ENCODE data around the gene NAT16. TPM values are rescaled to one million over a fixed set of nuclear protein-coding genes. Genes with fewer than 3 reads are reported as not detected.
A peak's percentile ranks its signal among the peaks of the same experiment; 100 is the strongest.
"Not testable (repeated sequence)": the region's sequence is repeated elsewhere in the genome, so short reads cannot be mapped to it uniquely, and the experiment has no call there.

NAT16 gene
- total and polyA plus RNA-seq, 10 donors = not detected

DNA sequence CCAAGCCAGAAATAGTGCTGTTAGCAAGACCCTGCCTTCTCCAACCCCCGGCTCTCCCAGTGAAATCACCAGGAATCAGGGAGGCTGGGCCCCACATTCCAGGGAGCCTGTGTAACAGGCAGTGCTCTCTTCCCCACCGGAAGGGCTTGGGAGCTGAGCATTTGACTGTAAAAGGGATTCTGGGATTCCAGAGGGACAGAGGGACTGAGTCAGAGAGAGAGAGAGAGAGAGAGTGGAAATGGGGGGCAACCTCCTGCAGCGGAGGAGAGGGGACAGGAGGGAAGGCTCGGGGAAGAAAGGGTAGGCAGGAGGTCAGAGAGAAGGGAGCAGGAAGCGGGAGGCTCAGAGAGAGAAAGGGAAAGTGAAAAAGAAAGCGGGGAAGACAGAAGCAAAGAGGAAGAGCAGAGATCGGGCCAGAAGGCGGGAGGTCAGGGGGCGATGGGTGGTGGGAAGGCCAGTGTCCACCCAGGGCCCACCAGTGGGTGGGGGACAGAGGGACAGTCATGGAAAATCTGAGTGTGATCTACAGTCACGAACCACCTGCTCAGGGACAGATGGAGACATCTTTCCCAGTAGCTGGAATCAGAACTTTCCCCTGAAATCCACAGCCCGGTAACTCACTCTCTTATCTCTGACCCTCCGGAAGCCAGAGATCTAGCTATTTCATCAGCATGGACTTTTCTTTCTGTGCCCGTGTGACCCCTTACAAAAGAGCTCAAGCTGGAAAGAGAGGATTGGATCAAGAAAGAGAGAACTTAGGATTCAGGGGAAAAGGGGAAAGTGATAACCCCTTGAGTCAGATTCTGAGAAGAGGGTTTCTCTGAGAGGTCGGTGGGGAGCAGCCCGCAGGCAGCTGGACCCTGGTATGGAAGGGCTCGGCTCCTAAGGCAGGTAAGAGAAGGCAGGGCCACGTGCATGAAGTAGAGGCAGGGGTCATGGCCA, 57.8 kb downstream of the NAT16 start:
- Histone ChIP-seq H3K4me3 (peak overlapping the region in 6 of 8 donors; percentile 7 to 61 (median 25)), H3K36me3 (no peaks in the 10 kb centered on the region), H3K4me1 (peaks cover 12 to 57% (median 38%) of the 10 kb centered on the region in 6 donors), H3K27me3 (replicated peaks in 1 of 7) (peaks cover 0 to 64% (median 0%) of the 10 kb centered on the region in 7 donors), H3K27ac (peak overlapping the region; percentile 36 to 82 (median 76)), H3K9me3 (no peaks in the 10 kb centered on the region)
- TF ChIP-seq POLR2A (IDR thresholded peaks at IDR 0.05) (no peak), POLR2AphosphoS5 (IDR thresholded peaks at IDR 0.05) (peak in 2 of 3 donors; percentile 47 to 51)
- intact Hi-C loops (cut with DNase I; ENCODE audit: low total_unique reads) = no loop called here
- WGBS, 5 donors = 24 to 29% (median 28%) methylated on average over 17 of the region's 17 CpGs
- DNase-seq = no peak

DNA sequence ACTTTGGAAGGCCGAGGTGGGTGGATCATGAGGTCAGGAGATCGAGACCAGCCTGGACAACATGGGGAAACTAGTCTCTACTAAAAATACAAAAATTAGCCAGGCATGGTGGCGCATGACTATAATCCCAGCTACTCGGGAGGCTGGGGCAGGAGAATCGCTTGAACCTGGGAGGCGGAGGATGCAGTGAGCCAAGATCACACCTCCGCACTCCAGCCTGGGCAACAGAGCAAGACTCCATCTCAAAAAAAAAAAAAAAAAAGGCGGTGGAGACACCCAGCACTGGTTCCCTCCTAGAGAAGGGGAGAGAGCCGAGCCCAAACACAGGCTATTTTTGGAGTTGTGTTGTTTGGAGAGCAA, 58.5 kb downstream of the NAT16 start:
- DNase-seq; H3K36me3 ChIP-seq; H3K9me3 ChIP-seq; intact Hi-C loops (cut with DNase I; ENCODE audit: low total_unique reads): not testable (repeated sequence)
- peaks cover 0 to 58% (median 0%) of the 10 kb centered on the region in 7 donors for H3K27me3 ChIP-seq (replicated peaks in 1 of 7)
- H3K27ac ChIP-seq = peak overlapping the region in 7 of 8 donors; percentile 67 to 82 (median 77)
- WGBS, 5 donors = 69 to 79% (median 71%) methylated on average over 8 to 9 of the region's 9 CpGs
- H3K4me1 ChIP-seq = peaks cover 7 to 51% (median 31%) of the 10 kb centered on the region in 6 donors
- H3K4me3 ChIP-seq = peak overlapping the region in 1 of 8 donors; percentile 27

Small RNAs within 50 kb of the gene (microRNA-seq; reads per million reads assigned to microRNA genes)
- gene MIR4653 = 0 to 0.28 (median 0) reads per million in 3 donors

Small RNAs within 50 kb of the gene (small RNA-seq; reads per million reads assigned to genes)
- 0 reads per million in 4 donors for gene MIR4653

Other genes starting within 250 kb of the NAT16 start
- gene MUC3A, start 230.8 kb downstream of the NAT16 start, total RNA-seq = under 1 TPM; 0.07 to 0.73 (median 0.30) TPM
- gene MUC3A, start 230.8 kb downstream of the NAT16 start, polyA plus RNA-seq = under 1 TPM; 0.17 to 0.29 (median 0.27) TPM
- under 1 TPM in 5 of 7 donors, not detected in 2; 0.07 to 0.89 (median 0.57) TPM for gene MUC12, start 210.7 kb downstream of the NAT16 start, total RNA-seq
- gene MUC12, start 210.7 kb downstream of the NAT16 start, polyA plus RNA-seq = 1 to 10 TPM in 2 of 3 donors, under 1 TPM in 1; 0.90 to 1.7 (median 1.3) TPM
- gene MUC17, start 160.2 kb downstream of the NAT16 start, total RNA-seq = not detected
- gene MUC17, start 160.2 kb downstream of the NAT16 start, polyA plus RNA-seq = not detected
- gene TRIM56, start 94.8 kb downstream of the NAT16 start, total RNA-seq = 10 to 100 TPM; 34.9 to 82.2 (median 52.2) TPM
- gene TRIM56, start 94.8 kb downstream of the NAT16 start, polyA plus RNA-seq = 10 to 100 TPM in 1 of 3 donors, 1 to 10 TPM in 2; 5.0 to 16.0 (median 6.3) TPM
- gene SERPINE1, start 53.2 kb downstream of the NAT16 start, total RNA-seq = 10 to 100 TPM in 3 of 7 donors, 1 to 10 TPM in 4; 2.3 to 46.4 (median 8.0) TPM
- gene SERPINE1, start 53.2 kb downstream of the NAT16 start, polyA plus RNA-seq = 1 to 10 TPM; 2.2 to 4.6 (median 2.6) TPM
- gene AP1S1, start 25.8 kb downstream of the NAT16 start, total RNA-seq = 10 to 100 TPM; 20.8 to 49.5 (median 30.4) TPM
- 10 to 100 TPM; 15.4 to 45.0 (median 31.8) TPM for gene AP1S1, start 25.8 kb downstream of the NAT16 start, polyA plus RNA-seq
- gene VGF, start 14.7 kb downstream of the NAT16 start, total RNA-seq = under 1 TPM in 2 of 7 donors, not detected in 5; 0.19 to 0.21 TPM
- gene VGF, start 14.7 kb downstream of the NAT16 start, polyA plus RNA-seq = under 1 TPM in 2 of 3 donors, not detected in 1; 0.06 to 0.09 TPM
- not detected for gene MOGAT3, start 20.7 kb upstream of the NAT16 start, total RNA-seq
- gene MOGAT3, start 20.7 kb upstream of the NAT16 start, polyA plus RNA-seq = not detected
- gene PLOD3, start 37.3 kb upstream of the NAT16 start, total RNA-seq = 10 to 100 TPM; 36.4 to 72.5 (median 59.5) TPM
- gene PLOD3, start 37.3 kb upstream of the NAT16 start, polyA plus RNA-seq = 10 to 100 TPM; 20.4 to 42.4 (median 25.4) TPM
- gene ZNHIT1, start 37.9 kb upstream of the NAT16 start, total RNA-seq = 10 to 100 TPM; 47.3 to 69.3 (median 60.4) TPM
- 100 to 1,000 TPM in 2 of 3 donors, 10 to 100 TPM in 1; 86.3 to 127 (median 103) TPM for gene ZNHIT1, start 37.9 kb upstream of the NAT16 start, polyA plus RNA-seq
- 10 to 100 TPM; 16.7 to 49.2 (median 24.2) TPM for gene CLDN15, start 57.5 kb upstream of the NAT16 start, total RNA-seq
- 10 to 100 TPM; 11.1 to 26.4 (median 14.5) TPM for gene CLDN15, start 57.5 kb upstream of the NAT16 start, polyA plus RNA-seq
- gene FIS1, start 64.8 kb upstream of the NAT16 start, total RNA-seq = 100 to 1,000 TPM; 130 to 234 (median 179) TPM
- gene FIS1, start 64.8 kb upstream of the NAT16 start, polyA plus RNA-seq = 100 to 1,000 TPM; 131 to 250 (median 179) TPM
- 1 to 10 TPM; 5.5 to 7.2 (median 6.5) TPM for gene IFT22, start 141.5 kb upstream of the NAT16 start, total RNA-seq
- gene IFT22, start 141.5 kb upstream of the NAT16 start, polyA plus RNA-seq = 10 to 100 TPM in 1 of 3 donors, 1 to 10 TPM in 2; 7.8 to 11.0 (median 8.0) TPM
- under 1 TPM in 3 of 7 donors, not detected in 4; 0.15 to 0.23 (median 0.19) TPM for gene COL26A1, start 182.6 kb upstream of the NAT16 start, total RNA-seq
- gene COL26A1, start 182.6 kb upstream of the NAT16 start, polyA plus RNA-seq = under 1 TPM; 0.22 to 0.32 (median 0.29) TPM